Measurements from ENCODE around the gene TCTN3.
"Not testable (repeated sequence)": the region's sequence is repeated elsewhere in the genome, so short reads cannot be mapped to it uniquely, and the experiment has no call there.

Gene TCTN3

DNA sequence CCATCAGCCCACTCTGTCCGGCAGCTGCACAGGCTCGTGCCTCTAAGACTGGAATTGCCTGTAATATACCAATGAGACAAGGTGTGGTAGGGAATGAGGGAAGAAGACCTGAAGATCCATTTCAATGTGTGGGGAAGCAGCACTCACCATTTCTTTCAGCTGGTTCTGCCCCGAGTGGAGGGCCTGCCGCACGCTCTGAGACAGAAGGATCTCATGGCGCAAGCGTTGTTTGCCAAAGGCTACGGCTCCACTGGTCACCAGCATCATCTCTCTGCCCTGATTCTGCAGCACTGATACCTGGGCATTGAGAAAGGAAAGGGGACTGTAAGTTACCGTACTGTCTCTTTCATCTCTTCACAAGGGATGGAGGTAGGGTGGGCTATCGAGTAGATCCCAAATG is 56.6 kb downstream of the TCTN3 start:
- DNase-seq (ENCODE audit: low read depth in 2 of 3, low spot score in 1 of 3): no peak

DNA sequence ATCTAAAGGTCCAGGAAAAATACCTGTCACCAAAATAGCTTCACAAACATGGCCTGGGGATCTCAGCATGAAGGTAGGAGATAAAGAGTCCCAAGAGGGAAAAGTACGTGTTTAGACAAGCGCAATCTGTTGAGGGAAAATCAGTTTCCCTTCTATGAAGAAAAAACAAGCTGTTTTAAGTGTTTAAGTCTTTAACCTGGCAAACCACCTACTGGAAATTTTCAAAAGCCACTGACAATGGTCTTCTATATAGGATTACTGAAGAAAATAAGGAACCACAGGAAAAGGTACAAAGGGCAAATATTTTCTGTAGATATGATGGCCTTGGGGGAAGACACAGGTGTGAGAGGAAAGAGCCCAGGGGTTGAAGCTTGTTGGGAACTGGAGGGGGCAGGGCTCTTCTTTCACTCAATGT is 58.4 kb downstream of the TCTN3 start:
- no peak for DNase-seq (ENCODE audit: low read depth in 2 of 3, low spot score in 1 of 3)

DNA sequence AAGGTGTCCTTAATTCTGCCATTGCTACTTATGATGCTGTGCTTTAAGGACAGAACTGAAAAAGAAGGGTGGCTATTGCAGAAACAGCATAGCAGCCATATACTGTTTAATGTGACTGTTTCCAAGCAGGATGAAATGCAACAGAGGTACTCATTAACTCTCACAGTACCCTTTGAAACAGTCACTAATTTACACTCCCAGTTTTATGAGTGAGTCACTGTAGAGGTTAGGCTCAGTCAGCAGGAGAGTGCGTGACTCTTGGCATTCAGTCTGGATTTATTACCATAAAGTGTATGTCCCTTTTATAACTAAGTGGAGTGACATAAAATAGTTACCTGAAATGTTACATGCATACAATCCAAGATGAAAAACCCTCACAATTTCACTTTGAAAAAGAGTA is 64.9 kb downstream of the TCTN3 start:
- DNase-seq (ENCODE audit: low read depth in 2 of 3, low spot score in 1 of 3): no peak

DNA sequence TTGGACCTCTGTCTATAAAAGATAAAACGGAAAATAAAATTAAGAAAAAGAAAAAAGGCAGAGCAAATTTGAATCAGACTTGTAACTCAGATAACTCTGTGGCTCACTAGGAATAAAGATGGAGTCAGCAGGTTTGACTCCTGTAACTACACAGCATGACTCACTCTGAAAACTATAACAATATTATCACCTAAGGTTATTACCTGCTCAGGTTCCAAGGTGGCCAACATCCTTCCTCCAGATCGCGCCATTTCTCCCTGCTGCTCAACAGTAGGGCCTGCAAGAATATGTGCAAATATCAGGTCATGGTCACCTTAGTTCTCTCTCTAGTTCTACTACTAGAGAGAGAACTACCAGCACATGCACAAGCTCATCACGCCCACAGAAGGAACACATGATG is 67.2 kb downstream of the TCTN3 start:
- no peak for DNase-seq (ENCODE audit: low read depth in 2 of 3, low spot score in 1 of 3)

DNA sequence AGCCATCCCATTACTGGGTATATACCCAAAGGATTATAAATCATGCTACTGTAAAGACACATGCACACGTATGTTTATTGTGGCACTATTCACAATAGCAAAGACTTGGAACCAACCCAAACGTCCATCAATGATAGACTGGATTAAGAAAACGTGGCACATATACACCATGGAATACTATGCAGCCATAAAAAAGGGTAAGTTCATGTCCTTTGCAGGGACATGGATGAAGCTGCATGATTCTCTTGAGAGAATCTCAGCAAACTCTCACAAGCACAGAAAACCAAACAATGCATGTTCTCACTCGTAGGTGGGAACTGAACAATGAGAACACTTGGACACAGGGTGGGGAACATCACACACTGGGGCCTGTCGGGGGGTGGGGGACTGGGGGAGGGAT is 73.3 kb downstream of the TCTN3 start:
- not testable (repeated sequence) for DNase-seq (ENCODE audit: low read depth in 2 of 3, low spot score in 1 of 3)

DNA sequence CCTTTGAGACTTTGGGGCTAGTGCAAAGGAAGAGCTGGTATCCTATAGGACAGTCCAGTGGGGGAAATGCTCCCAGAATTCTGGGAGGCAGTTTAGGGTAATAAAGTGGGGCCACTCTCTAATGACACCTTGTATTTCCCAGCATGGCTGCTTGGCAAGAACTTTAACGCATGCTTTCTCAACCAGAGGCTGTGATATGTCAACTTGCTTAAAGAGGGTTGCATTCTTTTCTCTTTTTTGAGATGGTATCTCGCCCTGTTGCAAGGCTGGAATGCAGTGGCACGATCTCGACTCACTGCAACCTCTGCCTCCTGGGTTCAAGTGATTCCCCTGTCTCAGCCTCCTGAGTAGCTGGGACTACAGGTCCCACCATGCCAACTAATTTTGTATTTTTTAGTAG is 75.6 kb downstream of the TCTN3 start:
- no peak for DNase-seq (ENCODE audit: low read depth in 2 of 3, low spot score in 1 of 3)

DNA sequence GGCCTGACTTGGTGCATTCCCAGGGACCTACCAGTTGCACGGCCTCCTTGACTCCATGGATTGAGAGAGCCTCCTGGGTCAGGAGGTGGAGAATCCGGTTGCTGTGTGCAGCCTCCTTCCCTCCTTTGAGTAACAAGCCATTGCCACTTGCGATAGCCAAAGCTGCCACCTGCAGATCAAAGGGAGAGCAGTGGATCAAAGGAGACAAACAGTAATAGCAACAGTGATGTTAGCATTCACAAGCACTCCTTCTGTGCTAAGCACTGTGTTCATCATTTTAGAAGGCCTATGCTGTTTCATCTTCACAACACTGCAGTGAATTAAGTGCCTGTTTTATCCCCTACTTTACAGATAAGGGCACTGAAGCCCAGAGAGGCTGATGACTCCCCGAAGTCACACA is 77.3 kb downstream of the TCTN3 start:
- no peak for DNase-seq (ENCODE audit: low read depth in 2 of 3, low spot score in 1 of 3)
